Measurements from ENCODE around the gene IGIP. TPM values are rescaled to one million over a fixed set of nuclear protein-coding genes. Genes with fewer than 3 reads are reported as not detected.

The IGIP gene
- total RNA-seq, 1 donor from 2014 or later = 2.4 TPM

DNA sequence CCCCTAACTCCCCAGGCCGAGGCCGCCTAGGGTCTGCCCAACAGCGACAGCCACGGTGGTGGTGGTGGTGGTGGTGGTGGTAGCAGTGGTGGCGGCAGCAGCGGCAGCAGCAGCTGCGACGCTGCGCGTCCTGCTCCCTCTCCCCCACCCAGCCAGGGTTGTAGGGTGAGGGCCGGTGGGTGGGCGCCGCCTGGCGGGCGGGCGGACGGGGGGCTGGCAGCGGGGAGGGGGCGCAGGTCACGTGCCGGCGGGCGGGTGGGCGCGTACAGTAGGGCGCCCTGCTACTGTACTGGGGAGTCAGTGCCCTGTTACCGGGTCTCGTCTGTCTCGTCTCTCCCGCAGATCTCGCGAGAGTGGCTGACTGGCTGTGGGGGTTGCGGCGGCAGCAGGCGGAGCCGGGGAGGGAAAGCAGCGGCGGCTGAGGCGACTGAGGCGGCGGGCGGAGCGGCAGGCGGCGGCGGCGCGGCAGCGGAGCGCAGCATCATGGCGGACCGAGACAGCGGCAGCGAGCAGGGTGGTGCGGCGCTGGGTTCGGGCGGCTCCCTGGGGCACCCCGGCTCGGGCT lies 12.0 kb upstream of the IGIP start, which contains the start of gene PURA:
Gene PURA (plus strand): TSS at position 411 of the 565 bp plus-strand sequence. CDS start 73 bp downstream, at position 484.
- Mint-ChIP-seq H3K27me3 (ENCODE audit: low read depth, unreplicated experiment) (peaks cover 33% of the 10 kb centered on the region), H3K9me3 (ENCODE audit: unreplicated experiment) (no peaks in the 10 kb centered on the region), H3K27ac (ENCODE audit: unreplicated experiment) (peak within 1 kb of the TSS; percentile 66), H3K4me1 (ENCODE audit: low read depth, unreplicated experiment) (peaks cover 27% of the 10 kb centered on the region), H3K4me3 (ENCODE audit: unreplicated experiment) (peak within 1 kb of the TSS; percentile 90), H3K36me3 (ENCODE audit: low read depth, unreplicated experiment) (no peaks in the 10 kb centered on the region)
- Histone ChIP-seq H3K27ac (ENCODE audit: low read depth, low read length) (peak within 1 kb of the TSS; percentile 67), H3K79me2 (ENCODE audit: insufficient read depth, low read length) (peaks cover 67% of the 10 kb centered on the region), H3K4me3 (ENCODE audit: insufficient read depth, low read depth, low read length) (peak within 1 kb of the TSS; percentile 65), H4K20me1 (ENCODE audit: insufficient read depth, low read length) (peaks cover 78% of the 10 kb centered on the region), H3K36me3 (ENCODE audit: insufficient read depth, low read length) (no peaks in the 10 kb centered on the region), H3K27me3 (ENCODE audit: insufficient read depth, low read length) (peaks cover 34% of the 10 kb centered on the region), H3K9ac (ENCODE audit: low read length) (peak within 1 kb of the TSS; percentile 83), H3K4me1 (ENCODE audit: insufficient read depth, low read length) (peaks cover 25% of the 10 kb centered on the region), H3K4me2 (ENCODE audit: low read length) (peak within 1 kb of the TSS; percentile 91), H2AFZ (ENCODE audit: low read depth, low read length) (peak within 1 kb of the TSS; percentile 76), H3K9me3 (ENCODE audit: insufficient read depth, low read depth, low read length) (no peaks in the 10 kb centered on the region)
- TF ChIP-seq EZH2 (IDR thresholded peaks at IDR 0.05; ENCODE audit: insufficient read depth, low read length) = no peak
- TF ChIP-seq, protein P1, sequence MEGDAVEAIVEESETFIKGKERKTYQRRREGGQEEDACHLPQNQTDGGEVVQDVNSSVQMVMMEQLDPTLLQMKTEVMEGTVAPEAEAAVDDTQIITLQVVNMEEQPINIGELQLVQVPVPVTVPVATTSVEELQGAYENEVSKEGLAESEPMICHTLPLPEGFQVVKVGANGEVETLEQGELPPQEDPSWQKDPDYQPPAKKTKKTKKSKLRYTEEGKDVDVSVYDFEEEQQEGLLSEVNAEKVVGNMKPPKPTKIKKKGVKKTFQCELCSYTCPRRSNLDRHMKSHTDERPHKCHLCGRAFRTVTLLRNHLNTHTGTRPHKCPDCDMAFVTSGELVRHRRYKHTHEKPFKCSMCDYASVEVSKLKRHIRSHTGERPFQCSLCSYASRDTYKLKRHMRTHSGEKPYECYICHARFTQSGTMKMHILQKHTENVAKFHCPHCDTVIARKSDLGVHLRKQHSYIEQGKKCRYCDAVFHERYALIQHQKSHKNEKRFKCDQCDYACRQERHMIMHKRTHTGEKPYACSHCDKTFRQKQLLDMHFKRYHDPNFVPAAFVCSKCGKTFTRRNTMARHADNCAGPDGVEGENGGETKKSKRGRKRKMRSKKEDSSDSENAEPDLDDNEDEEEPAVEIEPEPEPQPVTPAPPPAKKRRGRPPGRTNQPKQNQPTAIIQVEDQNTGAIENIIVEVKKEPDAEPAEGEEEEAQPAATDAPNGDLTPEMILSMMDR (IDR thresholded peaks at IDR 0.05; ENCODE audit: insufficient read depth, low read depth, low read length) = no peak
- DNase-seq (ENCODE audit: low read depth) (peak; percentile 75), FAIRE-seq (no peak)

GRCh38 chr5:140114341-140115185 lies 11.2 kb upstream of the IGIP start:
- H3K4me2 ChIP-seq (ENCODE audit: low read length) = peak overlapping the region; percentile 91
- H3K27ac ChIP-seq (ENCODE audit: low read depth, low read length) = peak overlapping the region; percentile 67
- H3K4me1 ChIP-seq (ENCODE audit: insufficient read depth, low read length) = peaks cover 20% of the 10 kb centered on the region
- H3K27me3 Mint-ChIP-seq (ENCODE audit: low read depth, unreplicated experiment) = peaks cover 25% of the 10 kb centered on the region
- no peak for FAIRE-seq
- peak overlapping the region; percentile 83 for H3K9ac ChIP-seq (ENCODE audit: low read length)
- peak overlapping the region; percentile 64 for H3K4me3 ChIP-seq (ENCODE audit: insufficient read depth, low read depth, low read length)
- peak overlapping the region; percentile 76 for H2AFZ ChIP-seq (ENCODE audit: low read depth, low read length)
- peaks cover 70% of the 10 kb centered on the region for H4K20me1 ChIP-seq (ENCODE audit: insufficient read depth, low read length)
- peaks cover 26% of the 10 kb centered on the region for H3K27me3 ChIP-seq (ENCODE audit: insufficient read depth, low read length)
- H3K79me2 ChIP-seq (ENCODE audit: insufficient read depth, low read length) = peaks cover 66% of the 10 kb centered on the region
- peak overlapping the region; percentile 35 for H3K27ac Mint-ChIP-seq (ENCODE audit: unreplicated experiment)
- peak overlapping the region; percentile 83 for H3K4me3 Mint-ChIP-seq (ENCODE audit: unreplicated experiment)
- H3K9me3 Mint-ChIP-seq (ENCODE audit: unreplicated experiment) = no peaks in the 10 kb centered on the region
- peak; percentile 49 for DNase-seq (ENCODE audit: low read depth)
- TF ChIP-seq, protein P1 (IDR thresholded peaks at IDR 0.05; ENCODE audit: insufficient read depth, low read depth, low read length) = no peak
- TF ChIP-seq EZH2 (IDR thresholded peaks at IDR 0.05; ENCODE audit: insufficient read depth, low read length) = no peak
- H3K4me1 Mint-ChIP-seq (ENCODE audit: low read depth, unreplicated experiment) = peaks cover 21% of the 10 kb centered on the region
- no peaks in the 10 kb centered on the region for H3K36me3 ChIP-seq (ENCODE audit: insufficient read depth, low read length)
- no peaks in the 10 kb centered on the region for H3K9me3 ChIP-seq (ENCODE audit: insufficient read depth, low read depth, low read length)
- no peaks in the 10 kb centered on the region for H3K36me3 Mint-ChIP-seq (ENCODE audit: low read depth, unreplicated experiment)

Measured in astrocyte (in vitro differentiated cells and primary cell).